MM.1S (cell line): ENCODE data around the gene SLC38A10.

ENCODE experiments used
- EZH2 ChIP-seq: fragments of 300-600 bp; sonication (generic); optimal IDR thresholded peaks from 2 replicates; pipeline ENCODE3; 2017; ENCODE audit warnings: low read depth, mild to moderate bottlenecking, antibody characterized with exemption, low read length, mixed read lengths
- EZH2phosphoT487 ChIP-seq: fragments of 300-600 bp; sonication (generic); IDR thresholded peaks from 2 replicates; pipeline ENCODE4 v1.6.1; 2018; ENCODE audit warnings: antibody characterized with exemption, low read length
- TF ChIP-seq, protein P1 (sequence below): fragments of 300-600 bp; sonication (generic); IDR thresholded peaks from 2 replicates; pipeline ENCODE4 v1.5.1; 2016; ENCODE audit warnings: antibody characterized with exemption, low read length, mixed read lengths

DNA sequence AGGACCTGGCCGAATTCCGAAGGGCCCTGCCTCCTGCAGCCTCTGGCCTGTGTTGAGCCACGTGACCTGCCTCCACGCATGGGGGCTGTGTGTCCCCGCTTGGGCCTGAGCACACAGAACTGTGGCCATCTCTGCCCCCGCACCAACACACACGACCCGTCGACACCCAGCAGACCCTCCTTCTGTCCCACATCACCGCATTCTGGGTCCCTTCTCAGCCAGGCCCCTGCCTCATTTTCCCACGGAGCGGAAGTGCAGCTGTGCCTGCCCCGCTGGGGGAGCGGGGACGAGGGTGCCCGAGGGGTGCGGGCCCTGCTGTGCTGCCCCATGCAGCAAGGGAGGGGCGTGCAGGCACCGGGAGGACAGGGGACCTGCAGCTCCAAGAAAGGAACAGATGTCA lies 37.6 kb downstream of the SLC38A10 start:
- TF ChIP-seq, protein P1, sequence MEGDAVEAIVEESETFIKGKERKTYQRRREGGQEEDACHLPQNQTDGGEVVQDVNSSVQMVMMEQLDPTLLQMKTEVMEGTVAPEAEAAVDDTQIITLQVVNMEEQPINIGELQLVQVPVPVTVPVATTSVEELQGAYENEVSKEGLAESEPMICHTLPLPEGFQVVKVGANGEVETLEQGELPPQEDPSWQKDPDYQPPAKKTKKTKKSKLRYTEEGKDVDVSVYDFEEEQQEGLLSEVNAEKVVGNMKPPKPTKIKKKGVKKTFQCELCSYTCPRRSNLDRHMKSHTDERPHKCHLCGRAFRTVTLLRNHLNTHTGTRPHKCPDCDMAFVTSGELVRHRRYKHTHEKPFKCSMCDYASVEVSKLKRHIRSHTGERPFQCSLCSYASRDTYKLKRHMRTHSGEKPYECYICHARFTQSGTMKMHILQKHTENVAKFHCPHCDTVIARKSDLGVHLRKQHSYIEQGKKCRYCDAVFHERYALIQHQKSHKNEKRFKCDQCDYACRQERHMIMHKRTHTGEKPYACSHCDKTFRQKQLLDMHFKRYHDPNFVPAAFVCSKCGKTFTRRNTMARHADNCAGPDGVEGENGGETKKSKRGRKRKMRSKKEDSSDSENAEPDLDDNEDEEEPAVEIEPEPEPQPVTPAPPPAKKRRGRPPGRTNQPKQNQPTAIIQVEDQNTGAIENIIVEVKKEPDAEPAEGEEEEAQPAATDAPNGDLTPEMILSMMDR: no peak
- no peak for TF ChIP-seq EZH2
- TF ChIP-seq EZH2phosphoT487: no peak
